Activated CD4-positive, alpha-beta memory T cell treated with anti-CD3 and anti-CD28 coated beads for 36 hours (primary cell): Measurements from ENCODE around the gene MTARC2. TPM values are rescaled to one million over a fixed set of nuclear protein-coding genes. Genes with fewer than 3 reads are reported as not detected.
"Not testable (repeated sequence)": the region's sequence is repeated elsewhere in the genome, so short reads cannot be mapped to it uniquely, and the experiment has no call there.

Experiments
- CTCF ChIA-PET: fragments of 350-600 bp; sonication (Branson Sonifier 250); formaldehyde crosslinking; loops from one replicate; lab custom pipeline; 2021; ENCODE audit warnings: antibody characterized with exemption, inconsistent platforms; lab: Charles Lee
- POLR2A ChIA-PET: fragments of 350-600 bp; sonication (Branson Sonifier 250); formaldehyde crosslinking; loops from one replicate; lab custom pipeline; 2021; ENCODE audit warnings: antibody characterized with exemption; lab: Charles Lee
- DNase-seq: peaks from one replicate; pipeline ENCODE4 v3.0.0-alpha.2; 2020
- H3K27ac Mint-ChIP-seq: one replicate; pipeline ENCODE4 v1.8.0; 2021; ENCODE audit warnings: mixed read lengths
- H3K27me3 Mint-ChIP-seq: one replicate; pipeline ENCODE4 v1.8.0; 2021; ENCODE audit warnings: mixed read lengths
- H3K36me3 Mint-ChIP-seq: one replicate; pipeline ENCODE4 v1.8.0; 2021; ENCODE audit warnings: mixed read lengths
- H3K4me1 Mint-ChIP-seq: one replicate; pipeline ENCODE4 v1.8.0; 2021; ENCODE audit warnings: low read depth, mixed read lengths
- H3K4me3 Mint-ChIP-seq: one replicate; pipeline ENCODE4 v1.8.0; 2021; ENCODE audit warnings: mild to moderate bottlenecking, mixed read lengths
- H3K9me3 Mint-ChIP-seq: one replicate; pipeline ENCODE4 v1.8.0; 2021; ENCODE audit warnings: mixed read lengths
- intact Hi-C: fragments of 100-400 bp; cut with micrococcal nuclease; formaldehyde crosslinking; loops from one replicate; pipeline ENCODE4 v1.15.1; 2023
- total RNA-seq, 2 experiments: library from RNA; stranded (reverse); gene quantifications; one replicate each; pipeline ENCODE4 v1.2.3, GENCODE V29; 2021

The MTARC2 gene
- total RNA-seq, 2 experiments from 2014 or later, result not detected

GRCh38 chr1:220733086-220733601, 15.0 kb upstream of the MTARC2 start:
- H3K27ac Mint-ChIP-seq, result no peak overlapping the region
- no peaks in the 10 kb centered on the region for H3K9me3 Mint-ChIP-seq
- H3K4me1 Mint-ChIP-seq, result peaks cover 12% of the 10 kb centered on the region
- POLR2A ChIA-PET, result no interaction called here
- peak overlapping the region; percentile 24 for H3K4me3 Mint-ChIP-seq
- DNase-seq, result peak; percentile 88
- CTCF ChIA-PET, result interaction anchor here (0.6 to 2.7 kb wide), 38 partner anchors 8 to 620 kb away, joined by 3 to 21 read pairs (median 4); partner anchors contain the start of gene MTARC2
- H3K36me3 Mint-ChIP-seq, result no peaks in the 10 kb centered on the region
- no peaks in the 10 kb centered on the region for H3K27me3 Mint-ChIP-seq
- intact Hi-C loops, result loop anchor here (1.0 to 5.0 kb wide), 6 partner anchors 43 to 621 kb away; partner anchors contain the start of gene C1orf115

GRCh38 chr1:220734571-220735326, 13.4 kb upstream of the MTARC2 start:
- H3K4me3 Mint-ChIP-seq, result no peak overlapping the region
- H3K27ac Mint-ChIP-seq, result no peak overlapping the region
- peaks cover under 1% of the 10 kb centered on the region for H3K27me3 Mint-ChIP-seq
- no peaks in the 10 kb centered on the region for H3K36me3 Mint-ChIP-seq
- intact Hi-C loops, result loop anchor here (5.0 kb wide), 2 partner anchors 452 to 622 kb away; no protein-coding TSS in a partner anchor
- ChIA-PET CTCF (interaction anchor here (0.6 to 2.7 kb wide), 10 partner anchors 24 to 545 kb away, joined by 3 to 21 read pairs (median 4); no protein-coding TSS in a partner anchor), POLR2A (no interaction called here)
- H3K4me1 Mint-ChIP-seq, result peaks cover 12% of the 10 kb centered on the region
- H3K9me3 Mint-ChIP-seq, result no peaks in the 10 kb centered on the region
- DNase-seq, result no peak

GRCh38 chr1:220736283-220736682, 11.8 kb upstream of the MTARC2 start:
- DNase-seq, H3K4me3 Mint-ChIP-seq, H3K27me3 Mint-ChIP-seq, POLR2A ChIA-PET, H3K27ac Mint-ChIP-seq, intact Hi-C loops, H3K36me3 Mint-ChIP-seq, CTCF ChIA-PET, H3K9me3 Mint-ChIP-seq: not testable (repeated sequence)
- peaks cover 12% of the 10 kb centered on the region for H3K4me1 Mint-ChIP-seq

- POLR2A ChIA-PET, result no interaction called here
- CTCF ChIA-PET, result interaction anchor here (1.3 kb wide), 1 partner anchor 8 kb away, joined by 5 read pairs; no protein-coding TSS in a partner anchor
Observed at GRCh38 chr1:220741349-220741748, 6.8 kb upstream of the MTARC2 start.

GRCh38 chr1:220741825-220742224, 6.3 kb upstream of the MTARC2 start:
- H3K4me1 Mint-ChIP-seq, result no peaks in the 10 kb centered on the region
- H3K27me3 Mint-ChIP-seq, result peaks cover 16% of the 10 kb centered on the region
- no peak for DNase-seq
- H3K9me3 Mint-ChIP-seq, result no peaks in the 10 kb centered on the region
- intact Hi-C loops, result no loop called here
- H3K36me3 Mint-ChIP-seq, result no peaks in the 10 kb centered on the region
- H3K4me3 Mint-ChIP-seq, result no peak overlapping the region
- POLR2A ChIA-PET, result no interaction called here
- CTCF ChIA-PET, result interaction anchor here (1.3 kb wide), 1 partner anchor 8 kb away, joined by 5 read pairs; no protein-coding TSS in a partner anchor
- no peak overlapping the region for H3K27ac Mint-ChIP-seq

More at GRCh38 chr1:220741349-220741748, 6.8 kb upstream of the MTARC2 start:
- intact Hi-C loops, result no loop called here
- Mint-ChIP-seq H3K4me1 (no peaks in the 10 kb centered on the region), H3K36me3 (no peaks in the 10 kb centered on the region), H3K9me3 (no peaks in the 10 kb centered on the region), H3K27ac (no peak overlapping the region), H3K4me3 (no peak overlapping the region), H3K27me3 (peaks cover 11% of the 10 kb centered on the region)
- DNase-seq, result no peak

GRCh38 chr1:220742520-220742919, 5.6 kb upstream of the MTARC2 start:
- H3K27me3 Mint-ChIP-seq, result peaks cover 23% of the 10 kb centered on the region
- no peak for DNase-seq
- POLR2A ChIA-PET, result no interaction called here
- intact Hi-C loops, result no loop called here
- no peak overlapping the region for H3K27ac Mint-ChIP-seq
- CTCF ChIA-PET, result interaction anchor here (1.9 kb wide), 1 partner anchor 9 kb away, joined by 9 read pairs; no protein-coding TSS in a partner anchor
- H3K9me3 Mint-ChIP-seq, result no peaks in the 10 kb centered on the region
- H3K4me1 Mint-ChIP-seq, result no peaks in the 10 kb centered on the region
- no peak overlapping the region for H3K4me3 Mint-ChIP-seq
- H3K36me3 Mint-ChIP-seq, result no peaks in the 10 kb centered on the region

- ChIA-PET POLR2A (no interaction called here), CTCF (interaction anchor here (1.5 to 2.8 kb wide), 2 partner anchors 13 to 29 kb away, joined by 4 to 8 read pairs; no protein-coding TSS in a partner anchor)
- H3K4me3 Mint-ChIP-seq, result no peak overlapping the region
- H3K27me3 Mint-ChIP-seq, result peaks cover 49% of the 10 kb centered on the region
- peaks cover 4% of the 10 kb centered on the region for H3K4me1 Mint-ChIP-seq
- no peak overlapping the region for H3K27ac Mint-ChIP-seq
- no peaks in the 10 kb centered on the region for H3K9me3 Mint-ChIP-seq
- intact Hi-C loops, result no loop called here
- DNase-seq, result no peak
- no peaks in the 10 kb centered on the region for H3K36me3 Mint-ChIP-seq
Observed at GRCh38 chr1:220746851-220747250, 1.3 kb upstream of the MTARC2 start.

GRCh38 chr1:220747437-220748088, 559 bp upstream of the MTARC2 start:
- peak overlapping the region; percentile 53 for H3K4me3 Mint-ChIP-seq
- intact Hi-C loops, result no loop called here
- H3K9me3 Mint-ChIP-seq, result no peaks in the 10 kb centered on the region
- CTCF ChIA-PET, result interaction anchor here (1.5 to 2.8 kb wide), 2 partner anchors 14 to 28 kb away, joined by 4 to 8 read pairs; no protein-coding TSS in a partner anchor
- POLR2A ChIA-PET, result no interaction called here
- no peaks in the 10 kb centered on the region for H3K36me3 Mint-ChIP-seq
- DNase-seq, result no peak
- no peak overlapping the region for H3K27ac Mint-ChIP-seq
- peaks cover 56% of the 10 kb centered on the region for H3K27me3 Mint-ChIP-seq
- peaks cover 4% of the 10 kb centered on the region for H3K4me1 Mint-ChIP-seq

- DNase-seq, result no peak
- peaks cover 58% of the 10 kb centered on the region for H3K27me3 Mint-ChIP-seq
- no peaks in the 10 kb centered on the region for H3K36me3 Mint-ChIP-seq
- H3K27ac Mint-ChIP-seq, result no peak overlapping the region
- POLR2A ChIA-PET, result no interaction called here
- intact Hi-C loops, result no loop called here
- peaks cover 4% of the 10 kb centered on the region for H3K4me1 Mint-ChIP-seq
- CTCF ChIA-PET, result interaction anchor here (1.6 kb wide), 1 partner anchor 26 kb away, joined by 5 read pairs; no protein-coding TSS in a partner anchor
- peak overlapping the region; percentile 45 for H3K4me3 Mint-ChIP-seq
- no peaks in the 10 kb centered on the region for H3K9me3 Mint-ChIP-seq
Observed at GRCh38 chr1:220748936-220749335, 814 bp downstream of the MTARC2 start.

- no peak overlapping the region for H3K4me3 Mint-ChIP-seq
- no peaks in the 10 kb centered on the region for H3K9me3 Mint-ChIP-seq
- ChIA-PET CTCF (interaction anchor here (0.6 kb wide), 1 partner anchor 12 kb away, joined by 3 read pairs; no protein-coding TSS in a partner anchor), POLR2A (no interaction called here)
- intact Hi-C loops, result no loop called here
- H3K4me1 Mint-ChIP-seq, result peaks cover 4% of the 10 kb centered on the region
- no peak overlapping the region for H3K27ac Mint-ChIP-seq
- no peak for DNase-seq
- no peaks in the 10 kb centered on the region for H3K36me3 Mint-ChIP-seq
- peaks cover 54% of the 10 kb centered on the region for H3K27me3 Mint-ChIP-seq
Observed at GRCh38 chr1:220750131-220750515, 2.0 kb downstream of the MTARC2 start.

GRCh38 chr1:220751111-220751510, 3.0 kb downstream of the MTARC2 start:
- H3K36me3 Mint-ChIP-seq, result no peaks in the 10 kb centered on the region

More at GRCh38 chr1:220751111-220751510, 3.0 kb downstream of the MTARC2 start:
- intact Hi-C loops, result no loop called here
- Mint-ChIP-seq H3K9me3 (no peaks in the 10 kb centered on the region), H3K27ac (no peak overlapping the region), H3K4me1 (peaks cover 4% of the 10 kb centered on the region), H3K4me3 (no peak overlapping the region), H3K27me3 (peaks cover 53% of the 10 kb centered on the region)
- no peak for DNase-seq
- CTCF ChIA-PET, result interaction anchor here (1.5 kb wide), 1 partner anchor 18 kb away, joined by 3 read pairs; no protein-coding TSS in a partner anchor
- POLR2A ChIA-PET, result no interaction called here
